Measurements from ENCODE around the gene FAM107B.
A peak's percentile ranks its signal among the peaks of the same experiment; 100 is the strongest.

Gene FAM107B

GRCh38 chr10:14588084-14588937 is 186.4 kb downstream of the FAM107B start:
- peak; percentile 92 for DNase-seq (ENCODE audit: low read depth)
- no peak for TF ChIP-seq CTCF (conservative IDR thresholded peaks at IDR 0.05; ENCODE audit: low read depth, low read length)
- peak overlapping the region; percentile 7 for H3K4me3 ChIP-seq (ENCODE audit: low read depth, low read length)

GRCh38 chr10:14587540-14588083 is 187.1 kb downstream of the FAM107B start:
- no peak for DNase-seq (ENCODE audit: low read depth)
- no peak for TF ChIP-seq CTCF (conservative IDR thresholded peaks at IDR 0.05; ENCODE audit: low read depth, low read length)
- H3K4me3 ChIP-seq (ENCODE audit: low read depth, low read length) = no peak overlapping the region

GRCh38 chr10:14586901-14587300 is 187.8 kb downstream of the FAM107B start:
- DNase-seq (ENCODE audit: low read depth) = no peak
- no peak overlapping the region for H3K4me3 ChIP-seq (ENCODE audit: low read depth, low read length)
- no peak for TF ChIP-seq CTCF (conservative IDR thresholded peaks at IDR 0.05; ENCODE audit: low read depth, low read length)

DNA sequence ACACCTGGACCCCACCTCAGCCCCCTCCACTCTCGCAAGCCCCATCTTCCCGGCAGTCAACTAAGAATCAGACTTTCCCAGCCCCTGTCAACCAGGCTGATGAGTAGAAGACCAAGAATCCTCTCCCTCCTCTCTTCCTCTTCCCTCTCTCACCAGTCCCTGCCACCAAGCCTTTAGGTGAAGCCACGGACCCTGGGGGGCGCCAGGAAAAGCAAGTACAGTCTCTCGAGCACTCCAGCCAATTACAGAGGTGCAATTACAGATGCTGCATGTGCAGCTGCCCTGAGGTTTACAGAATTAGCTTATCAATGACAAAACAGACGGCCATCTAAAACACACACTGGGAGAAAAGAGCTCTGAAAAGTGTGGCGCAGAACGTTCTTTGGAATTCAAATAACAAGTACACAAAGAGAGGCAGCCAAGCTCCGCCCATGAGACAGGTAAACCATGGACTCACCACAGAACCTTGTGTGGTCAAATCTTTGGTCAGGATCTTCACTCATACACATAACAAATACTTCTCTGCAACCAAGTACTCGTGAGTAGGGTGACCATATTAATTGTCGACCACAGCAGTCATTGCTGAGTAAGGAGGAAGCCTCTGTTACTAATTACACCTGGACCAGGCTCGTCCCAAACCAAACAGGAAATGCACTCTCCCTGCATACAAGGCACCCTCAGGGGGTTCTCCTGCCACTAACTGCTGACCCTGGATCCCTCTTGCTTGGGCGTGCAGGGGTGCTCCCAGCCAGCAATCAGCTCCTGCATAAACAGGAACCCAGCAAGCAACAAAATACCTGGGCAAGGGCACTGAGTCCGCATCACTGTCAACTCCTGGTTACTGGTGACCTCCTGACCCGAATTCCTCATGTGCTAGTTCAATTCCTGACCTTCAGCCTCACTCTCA is 189.2 kb downstream of the FAM107B start:
- no peak overlapping the region for H3K4me3 ChIP-seq (ENCODE audit: low read depth, low read length)
- DNase-seq (ENCODE audit: low read depth) = no peak
- TF ChIP-seq CTCF (conservative IDR thresholded peaks at IDR 0.05; ENCODE audit: low read depth, low read length) = no peak

DNA sequence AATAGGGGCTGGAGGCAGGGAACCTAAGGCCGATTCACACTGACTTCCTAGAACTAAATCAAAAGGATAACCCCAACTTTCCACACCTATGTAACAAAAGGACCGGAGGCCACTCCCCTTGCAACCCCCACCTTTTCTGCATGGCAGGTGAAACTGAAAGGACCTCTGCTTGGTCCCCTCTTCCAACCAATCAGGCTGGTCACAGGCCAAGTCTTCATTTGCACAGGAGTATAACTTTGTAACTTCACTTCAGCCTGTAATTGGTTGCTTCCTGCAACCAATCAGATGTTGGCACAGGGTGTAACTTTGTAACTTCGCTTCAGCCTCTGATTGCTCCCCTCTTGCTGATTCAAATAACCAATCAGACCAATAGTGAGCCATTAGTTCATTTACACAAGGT is 190.0 kb downstream of the FAM107B start:
- no peak for TF ChIP-seq CTCF (conservative IDR thresholded peaks at IDR 0.05; ENCODE audit: low read depth, low read length)
- H3K4me3 ChIP-seq (ENCODE audit: low read depth, low read length) = no peak overlapping the region
- no peak for DNase-seq (ENCODE audit: low read depth)

DNA sequence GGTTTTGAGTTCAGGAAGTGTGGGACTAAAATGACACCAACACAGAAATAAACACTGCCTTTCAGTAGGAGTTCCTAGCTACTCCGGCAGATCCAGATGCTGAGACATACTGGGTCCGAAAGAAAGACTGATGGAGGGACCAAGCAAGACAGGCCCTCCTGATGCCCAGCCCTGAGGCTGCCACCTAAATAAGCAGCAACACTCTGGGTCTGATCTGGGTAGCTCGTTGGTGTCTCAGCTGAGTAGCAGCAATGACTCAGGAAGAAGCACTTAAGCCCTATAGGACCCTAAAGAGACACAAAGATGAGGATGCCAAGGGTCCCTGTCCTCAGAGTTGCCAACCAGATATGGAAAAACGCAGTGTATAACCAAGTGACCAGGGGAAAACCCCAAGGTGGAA is 190.7 kb downstream of the FAM107B start:
- no peak for DNase-seq (ENCODE audit: low read depth)
- TF ChIP-seq CTCF (conservative IDR thresholded peaks at IDR 0.05; ENCODE audit: low read depth, low read length) = no peak

More for the DNA sequence above, 190.7 kb downstream of the FAM107B start:
- H3K4me3 ChIP-seq (ENCODE audit: low read depth, low read length) = no peak overlapping the region

Data from choroid plexus epithelial cell (primary cell).